Keratinocyte (primary cell): Measurements from ENCODE around the gene VPS52.

Experiments used
- CTCF ChIP-seq, 3 experiments: IDR thresholded peaks in 1 of 3; conservative IDR thresholded peaks in 1 of 3; optimal IDR thresholded peaks in 1 of 3; 2 replicates in 2 of 3; 3 replicates in 1 of 3; pipeline versions ENCODE3 to v1.5.1; 2011; ENCODE audit warnings: low read length in 3 of 3, mild to moderate bottlenecking in 3 of 3, moderate library complexity in 2 of 3, control low read depth in 1 of 3, inconsistent platforms in 1 of 3; ENCODE audit not compliant: insufficient read depth in 2 of 3; ENCODE audit errors: extremely low read depth in 1 of 3
- EZH2 ChIP-seq: IDR thresholded peaks from one replicate; pipeline ENCODE4 v1.6.1; 2012; ENCODE audit warnings: inconsistent platforms, mild to moderate bottlenecking, low read length, moderate library complexity

GRCh38 chr6:33320315-33321181 is 48.9 kb upstream of the VPS52 start:
- TF ChIP-seq CTCF (optimal IDR thresholded peaks at IDR 0.05 in 1 of 3, IDR thresholded peaks at IDR 0.05 in 1 of 3, conservative IDR thresholded peaks at IDR 0.05 in 1 of 3; ENCODE audit: extremely low read depth in 1 of 3, insufficient read depth in 2 of 3, low read length in 3 of 3), result no peak
- TF ChIP-seq EZH2, result no peak
